Neuron (in vitro differentiated cells): ENCODE measurements around the gene TMEM38B.
A peak's percentile ranks its signal among the peaks of the same experiment; 100 is the strongest.

Source experiments
- H2AFZ ChIP-seq: one replicate; pipeline ENCODE4 v1.6.1; 2013; ENCODE audit warnings: low read depth, mild to moderate bottlenecking, inconsistent platforms, low read length, moderate library complexity
- H3K27me3 ChIP-seq: one replicate; pipeline ENCODE4 v1.6.1; 2013; ENCODE audit warnings: low read length; ENCODE audit not compliant: insufficient read depth
- H3K36me3 ChIP-seq: one replicate; pipeline ENCODE4 v1.6.1; 2013; ENCODE audit warnings: low read length; ENCODE audit not compliant: insufficient read depth
- H3K4me1 ChIP-seq: one replicate; pipeline ENCODE4 v1.6.1; 2013; ENCODE audit warnings: low read length; ENCODE audit not compliant: insufficient read depth
- H3K4me3 ChIP-seq: 2 replicates; pipeline ENCODE4 v1.5.1; 2013; ENCODE audit warnings: mild to moderate bottlenecking, low read length, moderate library complexity
- H3K9me3 ChIP-seq: one replicate; pipeline ENCODE4 v1.6.1; 2013; ENCODE audit warnings: low read length

TMEM38B gene

GRCh38 chr9:105694190-105694847 lies at the start of gene TMEM38B:
TSS of gene TMEM38B (plus strand) at chr9:105694541. CDS start at chr9:105694661, 120 bp downstream.
- Histone ChIP-seq H3K4me3 (peak within 1 kb of the TSS; percentile 65), H3K27me3 (no peaks in the 10 kb centered on the region), H2AFZ (peak within 1 kb of the TSS; percentile 95), H3K36me3 (no peaks in the 10 kb centered on the region), H3K4me1 (peaks cover 16% of the 10 kb centered on the region), H3K9me3 (no peaks in the 10 kb centered on the region)

- Histone ChIP-seq H2AFZ (no peak overlapping the region), H3K4me1 (peaks cover 7% of the 10 kb centered on the region), H3K27me3 (no peaks in the 10 kb centered on the region), H3K9me3 (no peaks in the 10 kb centered on the region), H3K36me3 (no peaks in the 10 kb centered on the region), H3K4me3 (no peak overlapping the region)
These were observed 47.3 kb upstream of the TMEM38B start for GRCh38 chr9:105646879-105647594.

GRCh38 chr9:105647595-105648349 lies 46.6 kb upstream of the TMEM38B start:
- Histone ChIP-seq H3K9me3 (no peaks in the 10 kb centered on the region), H3K4me1 (peaks cover 7% of the 10 kb centered on the region), H2AFZ (no peak overlapping the region), H3K4me3 (no peak overlapping the region), H3K27me3 (no peaks in the 10 kb centered on the region), H3K36me3 (no peaks in the 10 kb centered on the region)

- Histone ChIP-seq H3K4me3 (no peak overlapping the region), H3K4me1 (peaks cover 11% of the 10 kb centered on the region), H3K36me3 (no peaks in the 10 kb centered on the region), H3K27me3 (no peaks in the 10 kb centered on the region), H2AFZ (no peak overlapping the region), H3K9me3 (no peaks in the 10 kb centered on the region)
These were observed 42.5 kb upstream of the TMEM38B start for GRCh38 chr9:105651806-105652205.

- peaks cover 15% of the 10 kb centered on the region for H3K4me1 ChIP-seq
- H2AFZ ChIP-seq: peak overlapping the region; percentile 97
- H3K9me3 ChIP-seq: no peaks in the 10 kb centered on the region
- H3K27me3 ChIP-seq: no peaks in the 10 kb centered on the region
- no peaks in the 10 kb centered on the region for H3K36me3 ChIP-seq
- peak overlapping the region; percentile 66 for H3K4me3 ChIP-seq
These were observed 38.0 kb upstream of the TMEM38B start for GRCh38 chr9:105656131-105656921.

- Histone ChIP-seq H3K4me3 (no peak overlapping the region), H3K9me3 (no peaks in the 10 kb centered on the region), H3K36me3 (no peaks in the 10 kb centered on the region), H3K27me3 (no peaks in the 10 kb centered on the region), H2AFZ (no peak overlapping the region), H3K4me1 (peaks cover 15% of the 10 kb centered on the region)
These were observed 36.0 kb upstream of the TMEM38B start for GRCh38 chr9:105658351-105658750.

GRCh38 chr9:105661011-105661410 lies 33.3 kb upstream of the TMEM38B start:
- Histone ChIP-seq H3K9me3 (no peaks in the 10 kb centered on the region), H3K4me3 (no peak overlapping the region), H3K4me1 (peaks cover 15% of the 10 kb centered on the region), H3K27me3 (no peaks in the 10 kb centered on the region), H2AFZ (no peak overlapping the region), H3K36me3 (peaks cover 2% of the 10 kb centered on the region)

GRCh38 chr9:105662184-105663104 lies 31.9 kb upstream of the TMEM38B start, which contains the start of gene TAL2:
TSS of gene TAL2 (plus strand) at chr9:105662457. CDS start at chr9:105662497, 40 bp downstream.
- no peaks in the 10 kb centered on the region for H3K27me3 ChIP-seq

GRCh38 chr9:105663914-105664313 lies 30.4 kb upstream of the TMEM38B start:
- H3K4me1 ChIP-seq: peaks cover 5% of the 10 kb centered on the region
- H2AFZ ChIP-seq: no peak overlapping the region
- no peaks in the 10 kb centered on the region for H3K27me3 ChIP-seq
- H3K4me3 ChIP-seq: no peak overlapping the region
- H3K36me3 ChIP-seq: peaks cover 2% of the 10 kb centered on the region
- H3K9me3 ChIP-seq: no peaks in the 10 kb centered on the region

More at GRCh38 chr9:105662184-105663104, 31.9 kb upstream of the TMEM38B start, which contains the start of gene TAL2:
- Histone ChIP-seq H3K36me3 (peaks cover 2% of the 10 kb centered on the region), H3K9me3 (no peaks in the 10 kb centered on the region), H3K4me3 (no peak within 1 kb of the TSS), H3K4me1 (peaks cover 5% of the 10 kb centered on the region), H2AFZ (no peak within 1 kb of the TSS)

- no peaks in the 10 kb centered on the region for H3K27me3 ChIP-seq
- no peaks in the 10 kb centered on the region for H3K9me3 ChIP-seq
- no peak overlapping the region for H2AFZ ChIP-seq
- H3K4me1 ChIP-seq: peaks cover 5% of the 10 kb centered on the region
- H3K36me3 ChIP-seq: peaks cover 2% of the 10 kb centered on the region
- no peak overlapping the region for H3K4me3 ChIP-seq
These were observed 26.5 kb upstream of the TMEM38B start for GRCh38 chr9:105667867-105668266.

GRCh38 chr9:105670315-105670714 lies 24.0 kb upstream of the TMEM38B start:
- Histone ChIP-seq H3K4me3 (no peak overlapping the region), H3K4me1 (peaks cover 5% of the 10 kb centered on the region), H3K27me3 (no peaks in the 10 kb centered on the region), H3K36me3 (no peaks in the 10 kb centered on the region), H2AFZ (no peak overlapping the region), H3K9me3 (no peaks in the 10 kb centered on the region)

- Histone ChIP-seq H3K4me3 (no peak overlapping the region), H3K36me3 (no peaks in the 10 kb centered on the region), H3K9me3 (no peaks in the 10 kb centered on the region), H3K27me3 (no peaks in the 10 kb centered on the region), H3K4me1 (peaks cover 5% of the 10 kb centered on the region), H2AFZ (no peak overlapping the region)
These were observed 23.6 kb upstream of the TMEM38B start for GRCh38 chr9:105670775-105671174.
